WTC11 (cell line): ENCODE data around the gene GALNT2. TPM values are rescaled to one million over a fixed set of nuclear protein-coding genes. Genes with fewer than 3 reads are reported as not detected.

Experiments used
- ATAC-seq: fragments of 200-7000 bp; cut with Tn5 transposase; 2 replicates; pipeline ENCODE4 v1.10.0; 2021; ENCODE audit warnings: mild to moderate bottlenecking, moderate library complexity
- CTCF ChIA-PET: fragments of 300-600 bp; sonication (Branson Sonifier 250); formaldehyde crosslinking; loops from one replicate; lab custom pipeline; 2021; ENCODE audit warnings: antibody characterized with exemption; lab: Charles Lee
- POLR2A ChIA-PET: fragments of 350-600 bp; sonication (Branson Sonifier 250); formaldehyde crosslinking; loops from one replicate; lab custom pipeline; 2021; ENCODE audit warnings: antibody characterized with exemption; lab: Charles Lee
- DNase-seq: peaks from one replicate; pipeline ENCODE4 v3.0.0; 2021; ENCODE audit warnings: low spot score
- H3K27ac Mint-ChIP-seq: 2 replicates; pipeline ENCODE4 v1.8.0; 2021; ENCODE audit warnings: mixed read lengths
- H3K27me3 Mint-ChIP-seq: 2 replicates; pipeline ENCODE4 v1.8.0; 2021; ENCODE audit warnings: low read depth, mild to moderate bottlenecking, moderate library complexity, mixed read lengths
- H3K36me3 Mint-ChIP-seq: 2 replicates; pipeline ENCODE4 v1.8.0; 2021; ENCODE audit warnings: mixed read lengths
- H3K4me1 Mint-ChIP-seq: 2 replicates; pipeline ENCODE4 v1.8.0; 2022; ENCODE audit warnings: mixed read lengths
- H3K4me3 Mint-ChIP-seq: 2 replicates; pipeline ENCODE4 v1.8.0; 2021; ENCODE audit warnings: mild to moderate bottlenecking, moderate library complexity, mixed read lengths
- H3K9me3 Mint-ChIP-seq: 2 replicates; pipeline ENCODE4 v1.8.0; 2021; ENCODE audit warnings: mixed read lengths
- AFF4 ChIP-seq: sonication (generic); formaldehyde crosslinking; IDR thresholded peaks from 2 replicates; pipeline ENCODE4 v1.8.1; 2023; ENCODE audit warnings: mild to moderate bottlenecking, missing genetic modification reagents, borderline replicate concordance
- ATF6 ChIP-seq: sonication (generic); formaldehyde crosslinking; IDR thresholded peaks from 2 replicates; pipeline ENCODE4 v1.8.1; 2023; ENCODE audit warnings: mild to moderate bottlenecking, missing genetic modification reagents
- CBFB ChIP-seq: sonication (generic); formaldehyde crosslinking; IDR thresholded peaks from 2 replicates; pipeline ENCODE4 v1.8.1; 2022; ENCODE audit warnings: mild to moderate bottlenecking, low read depth, missing genetic modification reagents
- CREB1 ChIP-seq: sonication (generic); formaldehyde crosslinking; IDR thresholded peaks from 2 replicates; pipeline ENCODE4 v1.8.0; 2023; ENCODE audit warnings: mild to moderate bottlenecking, missing genetic modification reagents
- CREM ChIP-seq: sonication (generic); formaldehyde crosslinking; IDR thresholded peaks from 2 replicates; pipeline ENCODE4 v1.8.1; 2022; ENCODE audit warnings: mild to moderate bottlenecking, missing genetic modification reagents, moderate library complexity
- CTCF ChIP-seq: fragments of 200-600 bp; IDR thresholded peaks from 2 replicates; pipeline ENCODE4 v1.8.0; 2022; ENCODE audit warnings: antibody characterized with exemption
- E2F4 ChIP-seq: sonication (generic); formaldehyde crosslinking; IDR thresholded peaks from 2 replicates; pipeline ENCODE4 v1.8.1; 2022; ENCODE audit warnings: low read depth, mild to moderate bottlenecking, moderate library complexity, missing genetic modification reagents, borderline replicate concordance
- GRHL2 ChIP-seq: fragments of 250-450 bp; sonication (Bioruptor Pico); IDR thresholded peaks from 2 replicates; pipeline ENCODE4 v1.8.0; 2022; ENCODE audit warnings: mild to moderate bottlenecking, moderate library complexity; ENCODE audit not compliant: insufficient replicate concordance, severe bottlenecking
- HMGXB4 ChIP-seq: sonication (generic); formaldehyde crosslinking; IDR thresholded peaks from 2 replicates; pipeline ENCODE4 v1.8.1; 2023; ENCODE audit warnings: mild to moderate bottlenecking, moderate library complexity, missing genetic modification reagents
- JAZF1 ChIP-seq: fragments of 250-450 bp; sonication (Bioruptor Pico); IDR thresholded peaks from 2 replicates; pipeline ENCODE4 v1.9.0; 2021; ENCODE audit warnings: moderate library complexity, mild to moderate bottlenecking, inconsistent platforms
- NFATC4 ChIP-seq: fragments of 250-450 bp; sonication (Bioruptor Pico); IDR thresholded peaks from 2 replicates; pipeline ENCODE4 v1.9.0; 2021; ENCODE audit warnings: mild to moderate bottlenecking
- NR2C2 ChIP-seq: sonication (generic); formaldehyde crosslinking; IDR thresholded peaks from 2 replicates; pipeline ENCODE4 v1.8.0; 2022; ENCODE audit warnings: mild to moderate bottlenecking, missing genetic modification reagents
- NR3C1 ChIP-seq: sonication (generic); formaldehyde crosslinking; conservative IDR thresholded peaks from 2 replicates; pipeline ENCODE4 v1.8.1; 2023; ENCODE audit warnings: low read depth, mild to moderate bottlenecking, missing genetic modification reagents
- SP1 ChIP-seq: sonication (generic); formaldehyde crosslinking; conservative IDR thresholded peaks from 2 replicates; pipeline ENCODE4 v1.8.1; 2022; ENCODE audit warnings: missing genetic modification reagents
- TCF7 ChIP-seq: sonication (generic); formaldehyde crosslinking; IDR thresholded peaks from 2 replicates; pipeline ENCODE4 v1.8.0; 2022; ENCODE audit warnings: mild to moderate bottlenecking, low read depth, missing genetic modification reagents, moderate library complexity
- ZBTB21 ChIP-seq: sonication (generic); formaldehyde crosslinking; IDR thresholded peaks from 2 replicates; pipeline ENCODE4 v1.8.1; 2023; ENCODE audit warnings: mild to moderate bottlenecking, missing genetic modification reagents, borderline replicate concordance
- ZNF263 ChIP-seq: sonication (generic); formaldehyde crosslinking; IDR thresholded peaks from 2 replicates; pipeline ENCODE4 v1.8.1; 2022; ENCODE audit warnings: low read depth, mild to moderate bottlenecking, moderate library complexity, missing genetic modification reagents
- ZNF396 ChIP-seq: fragments of 250-450 bp; sonication (Bioruptor Pico); IDR thresholded peaks from 2 replicates; pipeline ENCODE4 v1.8.0; 2021; ENCODE audit warnings: mild to moderate bottlenecking, moderate library complexity, borderline replicate concordance
- ZNF423 ChIP-seq: fragments of 250-450 bp; sonication (Bioruptor Pico); IDR thresholded peaks from 2 replicates; pipeline ENCODE4 v2.1.2; 2022; ENCODE audit warnings: mild to moderate bottlenecking, moderate library complexity
- ZNF425 ChIP-seq: fragments of 250-450 bp; sonication (Bioruptor Pico); conservative IDR thresholded peaks from 2 replicates; pipeline ENCODE4 v1.9.0; 2021; ENCODE audit warnings: mild to moderate bottlenecking
- ZSCAN18 ChIP-seq: fragments of 250-450 bp; sonication (Bioruptor Pico); IDR thresholded peaks from 2 replicates; pipeline ENCODE4 v2.1.2; 2022; ENCODE audit warnings: mild to moderate bottlenecking, moderate library complexity
- total RNA-seq: library from RNA; stranded (reverse); gene quantifications from 3 replicates; pipeline ENCODE4 v1.2.3, GENCODE V29; 2021

GALNT2 gene
- total RNA-seq, 1 experiment from 2014 or later = 74.8 TPM

- TF ChIP-seq AFF4 (CRISPR knock-in tag) = no peak
- no peak for TF ChIP-seq NFATC4
- no peak for TF ChIP-seq HMGXB4 (CRISPR knock-in tag)
- no peak for TF ChIP-seq ZNF396 (CRISPR knock-in tag)
- no peak for TF ChIP-seq CTCF
- no peak for TF ChIP-seq E2F4 (CRISPR knock-in tag)
- TF ChIP-seq CBFB (CRISPR knock-in tag) = no peak
- no peak for TF ChIP-seq ZBTB21 (CRISPR knock-in tag)
- TF ChIP-seq NR3C1 (CRISPR knock-in tag) = no peak
- TF ChIP-seq GRHL2 = no peak
Measured at GRCh38 chr1:230253150-230253549, 186.1 kb downstream of the GALNT2 start (continued).

GRCh38 chr1:230254265-230254664 is 187.2 kb downstream of the GALNT2 start:
- ATAC-seq (no peak), DNase-seq (no peak)
- Mint-ChIP-seq H3K36me3 (peaks cover 45% of the 10 kb centered on the region), H3K27me3 (no peaks in the 10 kb centered on the region), H3K4me3 (no peak overlapping the region), H3K4me1 (peaks cover 30% of the 10 kb centered on the region), H3K27ac (no peak overlapping the region; the same call in 1 of the 2 replicates), H3K9me3 (peaks cover 10% of the 10 kb centered on the region)
- ChIA-PET POLR2A (no interaction called here), CTCF (no interaction called here)
- TF ChIP-seq TCF7 (CRISPR knock-in tag) (no peak), GRHL2 (no peak), NR2C2 (no peak), ZSCAN18 (CRISPR knock-in tag) (no peak), ZNF423 (CRISPR knock-in tag) (no peak), ZNF425 (CRISPR knock-in tag) (no peak), CREM (CRISPR knock-in tag) (no peak), SP1 (no peak), JAZF1 (CRISPR knock-in tag) (no peak), ZNF263 (no peak), ATF6 (CRISPR knock-in tag) (no peak), CREB1 (CRISPR knock-in tag) (no peak)
